ENCODE results near the gene PRDM5.

GRCh38 chr4:120733968-120734367 lies 188.6 kb downstream of the PRDM5 start:
- TF ChIP-seq CTCF (IDR thresholded peaks at IDR 0.05) (no peak), POLR2A (IDR thresholded peaks at IDR 0.05) (no peak)

Measured in body of pancreas (tissue), 4 donors.